K562 (cell line): ENCODE data around the gene PRKAR1B. TPM values are rescaled to one million over a fixed set of nuclear protein-coding genes. Genes with fewer than 3 reads are reported as not detected.

Experiments
- ATAC-seq: fragments of 200-7000 bp; cut with Tn5 transposase; 3 replicates; pipeline ENCODE4 v1.9.1; 2020; ENCODE audit warnings: moderate library complexity
- BruUV-seq: library from RNA; stranded (reverse); fragments of 400-500 nt; replicated peaks from 2 replicates; lab custom pipeline; 2021; lab: Mats Ljungman, UMichigan
- CTCF ChIA-PET: fragments of 300-600 bp; formaldehyde crosslinking; extraction: SDS; loops from one replicate; lab custom pipeline; 2021; ENCODE audit warnings: low intra/inter-chr PET ratio; lab: Yijun Ruan, JAX
- POLR2A ChIA-PET: fragments of 300-600, 350-650 bp; sonication (Branson Sonifier 250); formaldehyde crosslinking; extraction: SDS; loops from one replicate; lab custom pipeline; 2021; ENCODE audit warnings: antibody characterized with exemption, inconsistent platforms; lab: Yijun Ruan, JAX
- DNase-seq, 4 experiments: peaks; one replicate each; pipeline versions ENCODE4 v3.0.0 to v3.0.0-alpha.2; 2011 to 2018; ENCODE audit warnings: low spot score in 3 of 4, mixed read lengths in 3 of 4; ENCODE audit errors: extremely low read depth in 1 of 4
- FAIRE-seq: peaks from 2 replicates; lab custom pipeline; 2011; peaks lifted over from hg19 to GRCh38; lab: Jason Lieb, UNC
- H2AFZ ChIP-seq: 2 replicates; pipeline ENCODE4 v1.6.0; 2011; ENCODE audit warnings: low read depth, low read length, control low read depth, inconsistent platforms
- H3K27ac ChIP-seq: fragments of 200-600 bp; 3 replicates; pipeline ENCODE4 v1.8.0; 2011; ENCODE audit warnings: low read depth, mild to moderate bottlenecking, control low read depth, inconsistent platforms, low read length, moderate library complexity, mixed read lengths; ENCODE audit errors: extremely low read depth
- H3K27me3 ChIP-seq, 2 experiments: fragments of 300-600 bp in 1 of 2; 2 replicates in 1 of 2; 3 replicates in 1 of 2; pipeline versions ENCODE4 v1.6.0 to v1.8.0; 2011; ENCODE audit warnings: inconsistent platforms in 2 of 2, low read length in 2 of 2, mild to moderate bottlenecking in 1 of 2, mixed read lengths in 1 of 2, moderate library complexity in 1 of 2; ENCODE audit not compliant: control insufficient read depth in 2 of 2, insufficient read depth in 2 of 2
- H3K36me3 ChIP-seq: fragments of 300-600 bp; 3 replicates; pipeline ENCODE4 v1.8.0; 2011; ENCODE audit warnings: mild to moderate bottlenecking, low read length, inconsistent platforms; ENCODE audit not compliant: control insufficient read depth, insufficient read depth
- H3K4me1 ChIP-seq, 2 experiments: fragments of 200-600 bp in 1 of 2; replicated peaks in 1 of 2; 2 replicates in 1 of 2; 3 replicates in 1 of 2; pipeline versions ENCODE4 v1.5.1 to v1.8.0; 2011; ENCODE audit warnings: inconsistent platforms in 2 of 2, low read length in 2 of 2, mild to moderate bottlenecking in 1 of 2, mixed read lengths in 1 of 2, moderate library complexity in 1 of 2; ENCODE audit not compliant: control insufficient read depth in 2 of 2, insufficient read depth in 2 of 2
- H3K4me2 ChIP-seq: 2 replicates; pipeline ENCODE4 v1.6.1; 2011; ENCODE audit warnings: low read length, control low read depth, inconsistent platforms, mixed read lengths; ENCODE audit not compliant: insufficient read depth
- H3K4me3 ChIP-seq: fragments of 200-600 bp; sonication (generic), shearing (Covaris generic); 2 replicates; pipeline ENCODE4 v1.5.1; 2016; ENCODE audit warnings: control low read depth, inconsistent platforms
- H3K79me2 ChIP-seq: fragments of 200-600 bp; 3 replicates; pipeline ENCODE4 v1.8.0; 2011; ENCODE audit warnings: low read length, inconsistent platforms; ENCODE audit not compliant: control insufficient read depth, insufficient read depth
- H3K9ac ChIP-seq, 2 experiments: 2 replicates each; pipeline versions ENCODE4 v1.6.0 to v1.6.1; 2011; ENCODE audit warnings: low read depth in 2 of 2, low read length in 2 of 2, control low read depth in 1 of 2, inconsistent platforms in 1 of 2, mild to moderate bottlenecking in 1 of 2, mixed read lengths in 1 of 2; ENCODE audit not compliant: insufficient read depth in 1 of 2
- H3K9me1 ChIP-seq: one replicate; pipeline ENCODE4 v1.6.0; 2011; ENCODE audit warnings: inconsistent platforms, mild to moderate bottlenecking, low read length, moderate library complexity; ENCODE audit not compliant: control insufficient read depth, insufficient read depth
- H3K9me3 ChIP-seq: replicated peaks from 2 replicates; pipeline ENCODE4 v1.5.1; 2011; ENCODE audit warnings: low read depth, low read length, inconsistent platforms; ENCODE audit not compliant: control insufficient read depth, insufficient read depth
- H4K20me1 ChIP-seq: replicated peaks from 2 replicates; pipeline ENCODE4 v1.6.1; 2011; ENCODE audit warnings: low read length, inconsistent platforms, mixed read lengths; ENCODE audit not compliant: control insufficient read depth, insufficient read depth
- AFF1 ChIP-seq, 2 experiments: fragments of 450-650 bp; IDR thresholded peaks; 2 replicates each; pipeline ENCODE4 v1.6.1; 2018; ENCODE audit warnings: mild to moderate bottlenecking in 2 of 2, low read depth in 1 of 2; ENCODE audit not compliant: partially characterized antibody in 2 of 2
- FOSL1 ChIP-seq: fragments of 200-800 bp; sonication (Bioruptor generic); conservative IDR thresholded peaks from 2 replicates; pipeline ENCODE4 v1.6.1; 2016; ENCODE audit warnings: missing genetic modification characterization, missing compliant biosample characterization
- NR3C1 ChIP-seq: sonication (generic); formaldehyde crosslinking; IDR thresholded peaks from 2 replicates; pipeline ENCODE4 v1.8.1; 2022; ENCODE audit warnings: missing genetic modification reagents
- SAFB ChIP-seq: fragments of 200-400 bp; formaldehyde crosslinking; IDR thresholded peaks from 2 replicates; pipeline ENCODE4 v1.6.1; 2017; ENCODE audit warnings: low read depth, low read length, borderline replicate concordance
- ZFP91 ChIP-seq: sonication (generic); formaldehyde crosslinking; IDR thresholded peaks from 2 replicates; pipeline ENCODE4 v1.8.0; 2022; ENCODE audit warnings: mild to moderate bottlenecking, missing genetic modification reagents
- ZNF239 ChIP-seq: fragments of 250-450 bp; sonication (Bioruptor Pico); IDR thresholded peaks from 2 replicates; pipeline ENCODE4 v1.4.0; 2020; ENCODE audit warnings: mild to moderate bottlenecking
- WGBS: fragments of 100-300 bp; shearing (Covaris generic); methylation state at CpG from one replicate; pipeline ENCODE4 v1.1.6; 2016; ENCODE audit warnings: low coverage, mixed read lengths; ENCODE audit not compliant: insufficient coverage; ENCODE audit errors: missing lambda C conversion rate; 5-methylcytosine and 5-hydroxymethylcytosine counted together
- in situ Hi-C: fragments of 300-500 bp; cut with MboI; formaldehyde crosslinking; loops from 4 replicates; pipeline ENCODE4 v1.15.0; 2018; ENCODE audit warnings: inconsistent platforms, mixed read lengths
- intact Hi-C: fragments of 100-400 bp; cut with micrococcal nuclease; formaldehyde crosslinking; loops from 2 replicates; pipeline ENCODE4 v1.14.2; 2022
- polyA plus RNA-seq, 8 experiments: library from polyadenylated mRNA; depleted of rRNA in 4 of 8; stranded (reverse) in 5 of 8; unstranded in 3 of 8; fragments of >200 nt; fragmentation: Nextera tagmentation in 2 of 8; fragmentation: Illumina TruSeq in 1 of 8; extraction: Ambion mirVana in 2 of 8; extraction: Trizol in 1 of 8; gene quantifications; 2 replicates each; pipeline versions ENCODE4 v1.2.1 to v1.2.3, GENCODE V29; 2011 to 2014; ENCODE audit warnings: inconsistent platforms in 1 of 8, missing spikeins in 1 of 8
- total RNA-seq, 7 experiments: library from RNA; depleted of rRNA in 6 of 7; stranded (reverse); fragments of >200 nt in 6 of 7; fragmentation: Illumina TruSeq in 2 of 7; extraction: Trizol in 2 of 7; gene quantifications; 2 replicates each; pipeline versions ENCODE4 v1.2.1 to v1.2.3, GENCODE V29; 2011 to 2021; ENCODE audit warnings: low replicate concordance in 1 of 7

The PRKAR1B gene
- total and polyA plus RNA-seq, 9 of the 15 experiments (the other 6 are each of a cell fraction or from before 2014, with no cell fraction given) = 0.99 to 30.5 (median 12.7) TPM

- Histone ChIP-seq H4K20me1 (no peaks in the 10 kb centered on the region), H3K9me1 (no peaks in the 10 kb centered on the region), H3K4me1 (peaks cover 0 to 30% of the 10 kb centered on the region in 2 experiments; a peak in 1 of 5 replicates), H2AFZ (no peak overlapping the region), H3K27me3 (no peaks in the 10 kb centered on the region), H3K4me3 (no peak overlapping the region), H3K36me3 (peaks cover 3% of the 10 kb centered on the region; the same call in 1 of the 3 replicates), H3K9ac (no peak overlapping the region; a peak in 1 of 4 replicates), H3K9me3 (no peaks in the 10 kb centered on the region), H3K4me2 (no peak overlapping the region), H3K27ac (no peak overlapping the region), H3K79me2 (no peaks in the 10 kb centered on the region)
- ATAC-seq (no peak), FAIRE-seq (no peak), DNase-seq (no peak)
- CTCF ChIA-PET = no interaction called here
- TF ChIP-seq ZNF239 (CRISPR knock-in tag) = no peak
- no peak for TF ChIP-seq ZFP91 (CRISPR knock-in tag)
- TF ChIP-seq AFF1 (IDR thresholded peaks at IDR 0.05; ENCODE audit: low read depth in 1 of 2, partially characterized antibody in 2 of 2) = no peak
- no peak for TF ChIP-seq FOSL1
- TF ChIP-seq SAFB = no peak
- TF ChIP-seq NR3C1 (CRISPR knock-in tag) = no peak
- POLR2A ChIA-PET = no interaction called here
- no TSS peak for BruUV-seq
- intact Hi-C loops = no loop called here
- WGBS = 89% methylated on average over 22 of the region's 38 CpGs
- in situ Hi-C loops = no loop called here
Measured at GRCh38 chr7:571718-572415, 155.2 kb downstream of the PRKAR1B start.
